Naive thymus-derived CD4-positive, alpha-beta T cell (primary cell): ENCODE results near the gene PTPRG. TPM values are rescaled to one million over a fixed set of nuclear protein-coding genes. Genes with fewer than 3 reads are reported as not detected.

Experiments used
- ATAC-seq: fragments of 150-1000 bp; cut with Tn5 transposase; 2 replicates; pipeline ENCODE4 v1.10.0; 2021; ENCODE audit warnings: mild to moderate bottlenecking, moderate library complexity
- CTCF ChIA-PET: fragments of 350-600 bp; sonication (Branson Sonifier 250); formaldehyde crosslinking; loops from one replicate; lab custom pipeline; 2021; ENCODE audit warnings: antibody characterized with exemption; lab: Charles Lee
- POLR2A ChIA-PET: fragments of 350-600 bp; sonication (Branson Sonifier 250); formaldehyde crosslinking; loops from one replicate; lab custom pipeline; 2021; ENCODE audit warnings: antibody characterized with exemption, inconsistent platforms; lab: Charles Lee
- DNase-seq, 9 donors: peaks; one replicate each; pipeline versions ENCODE4 v3.0.0 to v3.0.0-alpha.2; 2020 to 2022; ENCODE audit warnings: mixed read lengths in 1 of 9
- H3K27ac ChIP-seq: one replicate; pipeline ENCODE4 v1.7.0; 2013; ENCODE audit warnings: mild to moderate bottlenecking, low read depth, low read length, moderate library complexity
- H3K27me3 ChIP-seq, 2 donors: one replicate each; pipeline ENCODE4 v1.7.0; 2013; ENCODE audit warnings: low read length in 2 of 2, mild to moderate bottlenecking in 2 of 2, moderate library complexity in 2 of 2; ENCODE audit not compliant: control insufficient read depth in 2 of 2, insufficient read depth in 2 of 2
- H3K36me3 ChIP-seq, 3 experiments: 1 replicate in 2 of 3; 2 replicates in 1 of 3; pipeline ENCODE4 v1.7.0; 2013; ENCODE audit warnings: low read length in 3 of 3, mild to moderate bottlenecking in 3 of 3, moderate library complexity in 1 of 3; ENCODE audit not compliant: insufficient read depth in 3 of 3, control insufficient read depth in 2 of 3
- H3K4me1 ChIP-seq, 2 donors: one replicate each; pipeline ENCODE4 v1.7.0; 2013; ENCODE audit warnings: low read length in 2 of 2, mild to moderate bottlenecking in 2 of 2, moderate library complexity in 1 of 2; ENCODE audit not compliant: control insufficient read depth in 2 of 2, insufficient read depth in 2 of 2
- H3K4me3 ChIP-seq: 2 replicates; pipeline ENCODE4 v1.7.0; 2013; ENCODE audit warnings: mild to moderate bottlenecking, low read length
- H3K9me3 ChIP-seq, 3 experiments: 1 replicate in 2 of 3; 2 replicates in 1 of 3; pipeline ENCODE4 v1.7.0; 2013; ENCODE audit warnings: low read length in 3 of 3; ENCODE audit not compliant: control insufficient read depth in 2 of 3
- H3K27ac Mint-ChIP-seq, 9 donors: one replicate each; pipeline ENCODE4 v1.8.0; 2020 to 2022; ENCODE audit warnings: mixed read lengths in 9 of 9, mild to moderate bottlenecking in 8 of 9, moderate library complexity in 5 of 9, inconsistent platforms in 2 of 9
- H3K27me3 Mint-ChIP-seq, 5 donors: one replicate each; pipeline ENCODE4 v1.8.0; 2021 to 2022; ENCODE audit warnings: mixed read lengths in 5 of 5, mild to moderate bottlenecking in 1 of 5
- H3K36me3 Mint-ChIP-seq, 5 donors: one replicate each; pipeline ENCODE4 v1.8.0; 2020 to 2022; ENCODE audit warnings: mixed read lengths in 5 of 5, mild to moderate bottlenecking in 3 of 5, inconsistent platforms in 1 of 5
- H3K4me1 Mint-ChIP-seq, 7 donors: one replicate each; pipeline ENCODE4 v1.8.0; 2020 to 2022; ENCODE audit warnings: mixed read lengths in 7 of 7, mild to moderate bottlenecking in 3 of 7, inconsistent platforms in 1 of 7
- H3K4me3 Mint-ChIP-seq, 10 donors: one replicate each; pipeline ENCODE4 v1.8.0; 2020 to 2022; ENCODE audit warnings: mild to moderate bottlenecking in 10 of 10, mixed read lengths in 10 of 10, moderate library complexity in 6 of 10, inconsistent platforms in 2 of 10
- H3K9me3 Mint-ChIP-seq, 11 donors: one replicate each; pipeline ENCODE4 v1.8.0; 2020 to 2022; ENCODE audit warnings: mixed read lengths in 11 of 11, mild to moderate bottlenecking in 4 of 11, inconsistent platforms in 1 of 11, moderate library complexity in 1 of 11
- intact Hi-C, 2 donors: fragments of 100-400 bp; cut with micrococcal nuclease; formaldehyde crosslinking; loops; one replicate each; pipeline ENCODE4 v1.15.1; 2023
- polyA plus RNA-seq, 2 donors: library from polyadenylated mRNA; unstranded; fragments of 300-500 nt; fragmentation: Illumina TruSeq; gene quantifications; one replicate each; pipeline ENCODE4 v1.2.3, GENCODE V29; 2021
- total RNA-seq, 6 experiments: library from RNA in 5 of 6; stranded (reverse) in 5 of 6; gene quantifications; 1 replicate in 5 of 6; 2 replicates in 1 of 6; pipeline ENCODE4 v1.2.3 and lab custom pipeline; 2021 to 2026

PTPRG gene
- total and polyA plus RNA-seq, 7 experiments from 2014 or later, result 0.17 to 1.7 TPM; not detected in 5

DNA sequence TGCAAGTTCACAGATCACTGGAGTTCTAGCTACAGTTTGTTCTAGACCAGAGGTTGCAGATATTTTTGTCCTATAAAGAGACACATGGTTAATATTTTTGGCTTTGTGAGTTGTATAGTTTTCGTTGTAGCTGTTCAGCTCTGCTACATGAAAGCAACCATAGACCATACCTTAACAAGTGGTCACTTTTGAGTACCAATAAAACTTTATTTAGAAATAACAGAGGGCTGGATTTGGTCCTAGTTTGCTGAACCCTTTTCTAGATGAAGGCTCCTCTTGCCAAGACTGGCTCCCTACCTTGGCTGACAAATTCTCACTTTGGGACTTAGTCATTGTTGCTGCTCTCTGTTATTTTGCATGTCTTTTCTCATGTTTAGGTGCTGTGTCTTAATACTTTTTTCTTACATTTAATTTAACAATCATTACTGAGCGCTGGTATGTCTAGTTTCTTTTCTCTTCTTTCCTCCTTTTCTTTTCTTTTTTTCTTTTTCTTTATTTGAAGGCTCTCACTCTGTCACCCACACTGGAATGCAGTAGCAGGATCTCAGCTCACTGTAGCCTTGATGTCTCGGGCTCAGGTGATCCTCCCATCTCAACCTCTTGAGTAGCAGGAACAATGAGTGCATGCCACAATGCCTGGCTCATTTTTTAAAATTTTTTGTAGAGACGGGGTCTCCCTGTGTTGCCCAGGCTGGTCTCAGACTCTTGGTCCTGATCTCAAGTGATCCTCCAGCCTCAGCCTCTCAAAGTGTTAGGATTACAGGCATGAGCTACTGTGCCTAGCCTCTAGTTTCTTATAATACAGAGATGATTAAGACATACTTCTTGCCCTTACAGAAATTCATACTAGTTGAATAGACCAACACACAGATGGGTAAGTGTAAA, 227.5 kb downstream of the PTPRG start:
- H3K9me3 Mint-ChIP-seq, result peaks cover 0 to 7% (median 0%) of the 10 kb centered on the region in 11 donors
- Histone ChIP-seq H3K4me3 (no peak overlapping the region), H3K36me3 (no peaks in the 10 kb centered on the region), H3K27me3 (no peaks in the 10 kb centered on the region), H3K9me3 (no peaks in the 10 kb centered on the region), H3K4me1 (no peaks in the 10 kb centered on the region), H3K27ac (no peak overlapping the region)
- ChIA-PET CTCF (no interaction called here), POLR2A (no interaction called here)
- ATAC-seq, result no peak
- H3K27me3 Mint-ChIP-seq, result peaks cover 0 to 8% (median 4%) of the 10 kb centered on the region in 5 donors
- intact Hi-C loops, result no loop called here
- H3K4me3 Mint-ChIP-seq, result no peak overlapping the region
- no peaks in the 10 kb centered on the region for H3K36me3 Mint-ChIP-seq
- no peak overlapping the region for H3K27ac Mint-ChIP-seq
- no peaks in the 10 kb centered on the region for H3K4me1 Mint-ChIP-seq
- DNase-seq, result no peak

DNA sequence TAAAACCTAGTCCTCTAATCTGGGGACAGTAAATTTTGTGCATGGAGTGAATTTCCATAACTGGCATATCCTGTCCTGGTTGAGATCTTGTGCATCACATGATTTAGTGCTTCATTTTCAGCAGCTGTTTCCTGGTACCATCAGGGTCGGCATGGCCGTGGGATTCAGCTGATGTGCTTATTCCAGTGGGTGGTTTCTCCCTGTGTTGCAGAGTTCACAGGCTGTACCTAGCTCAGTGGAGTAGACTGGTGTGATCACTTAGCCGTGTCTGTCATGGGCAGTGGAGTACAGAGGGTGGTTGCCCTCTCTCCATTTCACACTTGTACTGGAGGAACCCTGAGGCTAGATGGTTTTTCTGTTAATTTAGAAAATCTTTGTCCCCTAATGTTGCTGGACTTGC, 228.5 kb downstream of the PTPRG start:
- no peak for ATAC-seq
- Mint-ChIP-seq H3K4me3 (no peak overlapping the region), H3K4me1 (no peaks in the 10 kb centered on the region), H3K27ac (no peak overlapping the region), H3K9me3 (peaks cover 0 to 7% (median 0%) of the 10 kb centered on the region in 11 donors), H3K27me3 (peaks cover 0 to 8% (median 0%) of the 10 kb centered on the region in 5 donors), H3K36me3 (no peaks in the 10 kb centered on the region)
- H3K4me3 ChIP-seq, result no peak overlapping the region
- CTCF ChIA-PET, result no interaction called here
- POLR2A ChIA-PET, result no interaction called here
- intact Hi-C loops, result no loop called here
- no peaks in the 10 kb centered on the region for H3K36me3 ChIP-seq
- H3K27ac ChIP-seq, result no peak overlapping the region
- no peaks in the 10 kb centered on the region for H3K9me3 ChIP-seq
- DNase-seq, result no peak
- no peaks in the 10 kb centered on the region for H3K4me1 ChIP-seq
- H3K27me3 ChIP-seq, result no peaks in the 10 kb centered on the region

- Mint-ChIP-seq H3K9me3 (peaks cover 0 to 7% (median 0%) of the 10 kb centered on the region in 11 donors), H3K27ac (no peak overlapping the region), H3K4me3 (no peak overlapping the region), H3K27me3 (peaks cover 0 to 8% (median 0%) of the 10 kb centered on the region in 5 donors), H3K36me3 (no peaks in the 10 kb centered on the region), H3K4me1 (no peaks in the 10 kb centered on the region)
- CTCF ChIA-PET, result no interaction called here
- ATAC-seq, result no peak
- no peaks in the 10 kb centered on the region for H3K9me3 ChIP-seq
- POLR2A ChIA-PET, result no interaction called here
- H3K4me3 ChIP-seq, result no peak overlapping the region
- no peaks in the 10 kb centered on the region for H3K36me3 ChIP-seq
- intact Hi-C loops, result no loop called here
- no peak overlapping the region for H3K27ac ChIP-seq
- no peaks in the 10 kb centered on the region for H3K4me1 ChIP-seq
- no peak for DNase-seq
- H3K27me3 ChIP-seq, result no peaks in the 10 kb centered on the region
These were observed 229.0 kb downstream of the PTPRG start for GRCh38 chr3:61790411-61790810.

- peaks cover 0 to 8% (median 4%) of the 10 kb centered on the region in 5 donors for H3K27me3 Mint-ChIP-seq
- DNase-seq (no peak), ATAC-seq (no peak)
- peaks cover 0 to 5% (median 0%) of the 10 kb centered on the region in 11 donors for H3K9me3 Mint-ChIP-seq
- intact Hi-C loops, result no loop called here
- H3K36me3 ChIP-seq, result no peaks in the 10 kb centered on the region
- no peak overlapping the region for H3K27ac Mint-ChIP-seq
- no peak overlapping the region for H3K4me3 ChIP-seq
- H3K27ac ChIP-seq, result no peak overlapping the region
- no peaks in the 10 kb centered on the region for H3K36me3 Mint-ChIP-seq
- ChIA-PET CTCF (no interaction called here), POLR2A (no interaction called here)
- no peak overlapping the region for H3K4me3 Mint-ChIP-seq
- H3K27me3 ChIP-seq, result no peaks in the 10 kb centered on the region
- H3K4me1 ChIP-seq, result no peaks in the 10 kb centered on the region
- no peaks in the 10 kb centered on the region for H3K9me3 ChIP-seq
- H3K4me1 Mint-ChIP-seq, result no peaks in the 10 kb centered on the region
These were observed 231.7 kb downstream of the PTPRG start for GRCh38 chr3:61793056-61793455.

- Histone ChIP-seq H3K36me3 (no peaks in the 10 kb centered on the region), H3K27ac (no peak overlapping the region), H3K27me3 (no peaks in the 10 kb centered on the region), H3K4me1 (no peaks in the 10 kb centered on the region), H3K9me3 (no peaks in the 10 kb centered on the region), H3K4me3 (no peak overlapping the region)
- Mint-ChIP-seq H3K9me3 (peaks cover 0 to 5% (median 0%) of the 10 kb centered on the region in 11 donors), H3K4me1 (no peaks in the 10 kb centered on the region), H3K27me3 (peaks cover 0 to 8% (median 4%) of the 10 kb centered on the region in 5 donors), H3K27ac (no peak overlapping the region), H3K36me3 (no peaks in the 10 kb centered on the region), H3K4me3 (no peak overlapping the region)
- intact Hi-C loops, result no loop called here
- DNase-seq, result no peak
- no peak for ATAC-seq
- POLR2A ChIA-PET, result no interaction called here
- CTCF ChIA-PET, result no interaction called here
These were observed 232.2 kb downstream of the PTPRG start for GRCh38 chr3:61793521-61793920.

GRCh38 chr3:61794341-61794740, 233.0 kb downstream of the PTPRG start:
- no peaks in the 10 kb centered on the region for H3K36me3 Mint-ChIP-seq
- Histone ChIP-seq H3K9me3 (no peaks in the 10 kb centered on the region), H3K27ac (no peak overlapping the region), H3K27me3 (no peaks in the 10 kb centered on the region), H3K4me1 (no peaks in the 10 kb centered on the region), H3K36me3 (no peaks in the 10 kb centered on the region), H3K4me3 (no peak overlapping the region)
- peaks cover 0 to 5% (median 0%) of the 10 kb centered on the region in 11 donors for H3K9me3 Mint-ChIP-seq
- no peak overlapping the region for H3K27ac Mint-ChIP-seq
- H3K27me3 Mint-ChIP-seq, result peaks cover 0 to 8% (median 4%) of the 10 kb centered on the region in 5 donors
- CTCF ChIA-PET, result no interaction called here
- no peak for ATAC-seq
- POLR2A ChIA-PET, result no interaction called here
- no peaks in the 10 kb centered on the region for H3K4me1 Mint-ChIP-seq
- intact Hi-C loops, result no loop called here
- no peak for DNase-seq
- H3K4me3 Mint-ChIP-seq, result no peak overlapping the region

DNA sequence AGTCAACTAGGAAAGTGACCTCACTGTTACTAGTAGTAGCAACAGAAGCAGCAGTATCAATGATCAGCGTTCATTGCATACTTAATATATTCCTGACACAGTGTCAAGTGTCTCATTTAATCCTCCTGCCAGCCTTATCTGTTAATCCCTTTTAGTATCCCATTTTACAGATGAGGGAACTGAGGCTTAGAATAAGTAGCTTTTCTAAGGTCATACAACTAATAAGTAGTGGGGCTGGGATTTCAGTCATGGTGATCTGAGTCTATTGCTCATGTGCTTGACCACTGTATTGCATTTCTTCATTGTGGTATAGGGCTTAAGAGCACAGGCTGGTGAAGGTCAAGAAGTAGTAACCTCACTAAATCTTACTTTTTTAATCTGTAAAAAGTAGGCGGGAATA, 233.6 kb downstream of the PTPRG start:
- ChIA-PET POLR2A (no interaction called here), CTCF (no interaction called here)
- Mint-ChIP-seq H3K36me3 (no peaks in the 10 kb centered on the region), H3K4me3 (no peak overlapping the region), H3K9me3 (peaks cover 0 to 5% (median 0%) of the 10 kb centered on the region in 11 donors), H3K27me3 (peaks cover 0 to 8% (median 4%) of the 10 kb centered on the region in 5 donors), H3K27ac (no peak overlapping the region), H3K4me1 (no peaks in the 10 kb centered on the region)
- Histone ChIP-seq H3K27me3 (no peaks in the 10 kb centered on the region), H3K36me3 (no peaks in the 10 kb centered on the region), H3K4me1 (no peaks in the 10 kb centered on the region), H3K27ac (no peak overlapping the region), H3K4me3 (no peak overlapping the region), H3K9me3 (no peaks in the 10 kb centered on the region)
- ATAC-seq (no peak), DNase-seq (no peak)
- intact Hi-C loops, result no loop called here
